ENCODE data around the gene TRAPPC2L. TPM values are rescaled to one million over a fixed set of nuclear protein-coding genes. Genes with fewer than 3 reads are reported as not detected.
A peak's percentile ranks its signal among the peaks of the same experiment; 100 is the strongest.

Gene TRAPPC2L
- total RNA-seq, 1 experiment from 2014 or later, result 101 TPM

GRCh38 chr16:88857728-88858339, 907 bp downstream of the TRAPPC2L start:
- Histone ChIP-seq H3K36me3 (ENCODE audit: low read depth) (no peaks in the 10 kb centered on the region), H3K9me3 (ENCODE audit: insufficient read depth, low read depth) (no peaks in the 10 kb centered on the region), H3K79me2 (ENCODE audit: low read depth) (0 out of 2 replicates have a peak, but pooled peaks cover 7% of the 10 kb centered on the region), H4K20me1 (ENCODE audit: insufficient read depth) (no peaks in the 10 kb centered on the region), H3F3A (ENCODE audit: insufficient read depth, low read depth) (no peaks in the 10 kb centered on the region), H3K4me2 (peak overlapping the region; percentile 95), H3K4me1 (replicated peaks; ENCODE audit: insufficient read depth) (peaks cover 5% of the 10 kb centered on the region), H2AFZ (peak overlapping the region; percentile 98), H3K4me3 (peak overlapping the region; percentile 80), H3K9me2 (ENCODE audit: insufficient read depth) (no peaks in the 10 kb centered on the region), H3K27ac (no peak overlapping the region), H3K27me3 (ENCODE audit: insufficient read depth, low read depth) (no peaks in the 10 kb centered on the region)
- TSS peak; percentile 45 for BruUV-seq (replicated peaks)
- DNase-seq, result peak in 1 of 2 experiments; percentile 65
- intact Hi-C loops (cut with micrococcal nuclease; ENCODE audit: unreplicated experiment), result loop anchor here (1.0 to 10.0 kb wide), 2 partner anchors 46 to 67 kb away; no protein-coding TSS in a partner anchor
- ChIA-PET POLR2A (ENCODE audit: unreplicated experiment) (interaction anchor here (0.5 to 0.6 kb wide), 2 partner anchors 252 to 265 kb away, joined by 4 to 5 read pairs; no protein-coding TSS in a partner anchor), CTCF (interaction anchor here (0.5 to 0.9 kb wide), 3 partner anchors 120 to 588 kb away, joined by 4 to 5 read pairs (median 5); partner anchors contain the start of gene CDH15)
- TF ChIP-seq EZH2 (IDR thresholded peaks at IDR 0.05; ENCODE audit: low read depth), result no peak
- TF ChIP-seq, protein P1, sequence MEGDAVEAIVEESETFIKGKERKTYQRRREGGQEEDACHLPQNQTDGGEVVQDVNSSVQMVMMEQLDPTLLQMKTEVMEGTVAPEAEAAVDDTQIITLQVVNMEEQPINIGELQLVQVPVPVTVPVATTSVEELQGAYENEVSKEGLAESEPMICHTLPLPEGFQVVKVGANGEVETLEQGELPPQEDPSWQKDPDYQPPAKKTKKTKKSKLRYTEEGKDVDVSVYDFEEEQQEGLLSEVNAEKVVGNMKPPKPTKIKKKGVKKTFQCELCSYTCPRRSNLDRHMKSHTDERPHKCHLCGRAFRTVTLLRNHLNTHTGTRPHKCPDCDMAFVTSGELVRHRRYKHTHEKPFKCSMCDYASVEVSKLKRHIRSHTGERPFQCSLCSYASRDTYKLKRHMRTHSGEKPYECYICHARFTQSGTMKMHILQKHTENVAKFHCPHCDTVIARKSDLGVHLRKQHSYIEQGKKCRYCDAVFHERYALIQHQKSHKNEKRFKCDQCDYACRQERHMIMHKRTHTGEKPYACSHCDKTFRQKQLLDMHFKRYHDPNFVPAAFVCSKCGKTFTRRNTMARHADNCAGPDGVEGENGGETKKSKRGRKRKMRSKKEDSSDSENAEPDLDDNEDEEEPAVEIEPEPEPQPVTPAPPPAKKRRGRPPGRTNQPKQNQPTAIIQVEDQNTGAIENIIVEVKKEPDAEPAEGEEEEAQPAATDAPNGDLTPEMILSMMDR (conservative IDR thresholded peaks at IDR 0.05), result peak; percentile 67

DNA sequence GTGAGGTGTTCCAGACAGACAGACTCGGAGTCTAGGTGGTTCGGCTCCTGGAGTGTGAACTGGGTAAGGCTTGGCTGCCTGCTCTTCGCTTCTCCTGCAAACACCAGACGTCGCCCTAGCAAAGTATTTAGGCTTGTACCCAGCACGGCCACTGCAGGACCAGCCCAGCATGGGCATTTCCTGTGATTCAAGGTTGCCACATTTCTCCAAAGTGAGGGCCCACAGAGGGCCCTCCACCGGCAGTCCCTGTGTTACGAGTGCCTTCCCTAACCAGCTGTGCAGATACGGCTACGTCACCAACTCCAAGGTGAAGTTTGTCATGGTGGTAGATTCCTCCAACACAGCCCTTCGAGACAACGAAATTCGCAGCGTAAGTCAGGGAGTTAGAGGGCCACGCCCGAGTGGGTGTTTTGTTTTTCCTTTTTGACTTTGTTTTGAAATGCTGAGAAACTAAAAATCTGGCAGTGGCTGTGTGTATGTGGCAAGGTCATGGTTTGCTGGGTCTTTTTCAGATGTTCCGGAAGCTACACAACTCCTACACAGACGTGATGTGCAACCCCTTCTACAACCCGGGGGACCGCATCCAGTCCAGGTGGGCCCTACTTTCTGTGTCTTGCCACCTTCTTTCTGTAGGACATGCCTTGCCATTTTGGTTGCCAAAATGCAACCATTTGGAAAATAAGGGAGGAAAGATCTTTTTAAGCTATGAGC, 2.6 kb downstream of the TRAPPC2L start:
- no peak overlapping the region for H3K27ac ChIP-seq
- H2AFZ ChIP-seq, result no peak overlapping the region
- no peaks in the 10 kb centered on the region for H3K36me3 ChIP-seq (ENCODE audit: low read depth)
- ChIA-PET POLR2A (ENCODE audit: unreplicated experiment) (no interaction called here), CTCF (interaction anchor here (0.5 kb wide), 1 partner anchor 176 kb away, joined by 9 read pairs; no protein-coding TSS in a partner anchor)
- no TSS peak for BruUV-seq (replicated peaks)
- no peak for DNase-seq
- TF ChIP-seq, protein P1 (conservative IDR thresholded peaks at IDR 0.05), result no peak
- no peak for TF ChIP-seq EZH2 (IDR thresholded peaks at IDR 0.05; ENCODE audit: low read depth)
- no peak overlapping the region for H3K4me2 ChIP-seq
- H3F3A ChIP-seq (ENCODE audit: insufficient read depth, low read depth), result no peaks in the 10 kb centered on the region
- no peaks in the 10 kb centered on the region for H4K20me1 ChIP-seq (ENCODE audit: insufficient read depth)
- H3K4me1 ChIP-seq (replicated peaks; ENCODE audit: insufficient read depth), result peaks cover 5% of the 10 kb centered on the region
- H3K27me3 ChIP-seq (ENCODE audit: insufficient read depth, low read depth), result no peaks in the 10 kb centered on the region
- H3K4me3 ChIP-seq, result no peak overlapping the region
- no peaks in the 10 kb centered on the region for H3K9me2 ChIP-seq (ENCODE audit: insufficient read depth)
- H3K9me3 ChIP-seq (ENCODE audit: insufficient read depth, low read depth), result no peaks in the 10 kb centered on the region
- intact Hi-C loops (cut with micrococcal nuclease; ENCODE audit: unreplicated experiment), result loop anchor here (10.0 kb wide), 1 partner anchor 65 kb away; no protein-coding TSS in a partner anchor
- H3K79me2 ChIP-seq (ENCODE audit: low read depth), result 0 out of 2 replicates have a peak, but pooled peaks cover 7% of the 10 kb centered on the region

DNA sequence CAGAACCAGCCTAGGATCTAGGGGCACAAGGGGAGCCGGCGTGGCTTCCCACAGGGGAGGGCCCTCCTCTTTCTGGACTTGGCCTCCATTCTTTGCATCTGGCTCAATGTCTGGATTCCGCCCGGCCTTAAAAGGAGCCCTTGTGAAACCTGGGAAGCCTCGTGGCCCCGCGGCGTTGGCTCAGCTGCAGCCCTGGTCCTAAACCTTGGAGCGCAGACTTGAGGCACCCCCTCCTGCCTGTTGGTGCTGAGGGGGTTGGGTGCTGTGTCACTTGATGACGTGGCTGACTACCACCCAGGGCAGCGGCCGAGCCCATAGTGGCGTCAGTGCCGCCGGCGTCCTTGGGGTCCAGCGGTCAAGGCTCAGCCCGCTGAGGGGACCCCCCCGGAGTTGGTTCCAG, 4.4 kb downstream of the TRAPPC2L start:
- no peaks in the 10 kb centered on the region for H3K9me3 ChIP-seq (ENCODE audit: insufficient read depth, low read depth)
- H2AFZ ChIP-seq, result no peak overlapping the region
- H3K27me3 ChIP-seq (ENCODE audit: insufficient read depth, low read depth), result no peaks in the 10 kb centered on the region; the same call in 1 of the 2 replicates
- POLR2A ChIA-PET (ENCODE audit: unreplicated experiment), result no interaction called here
- no peak overlapping the region for H3K27ac ChIP-seq
- no peak overlapping the region for H3K4me2 ChIP-seq
- CTCF ChIA-PET, result no interaction called here
- intact Hi-C loops (cut with micrococcal nuclease; ENCODE audit: unreplicated experiment), result no loop called here
- H3K4me1 ChIP-seq (replicated peaks; ENCODE audit: insufficient read depth), result peaks cover 5% of the 10 kb centered on the region
- no peaks in the 10 kb centered on the region for H4K20me1 ChIP-seq (ENCODE audit: insufficient read depth)
- no peak for DNase-seq
- 0 out of 2 replicates have a peak, but pooled peaks cover 7% of the 10 kb centered on the region for H3K79me2 ChIP-seq (ENCODE audit: low read depth)
- no peak overlapping the region for H3K4me3 ChIP-seq
- TF ChIP-seq, protein P1 (conservative IDR thresholded peaks at IDR 0.05), result no peak
- no peak for TF ChIP-seq EZH2 (IDR thresholded peaks at IDR 0.05; ENCODE audit: low read depth)
- no TSS peak for BruUV-seq (replicated peaks)
- no peaks in the 10 kb centered on the region for H3F3A ChIP-seq (ENCODE audit: insufficient read depth, low read depth)
- H3K9me2 ChIP-seq (ENCODE audit: insufficient read depth), result no peaks in the 10 kb centered on the region
- H3K36me3 ChIP-seq (ENCODE audit: low read depth), result no peaks in the 10 kb centered on the region
